Measurements from ENCODE around the gene HES2. TPM values are rescaled to one million over a fixed set of nuclear protein-coding genes. Genes with fewer than 3 reads are reported as not detected.

Gene HES2
- total and polyA plus RNA-seq, 2 experiments from 2014 or later, result 1.6 to 2.1 TPM

GRCh38 chr1:6421266-6421665, 1.5 kb upstream of the HES2 start:
- Histone ChIP-seq H3K27ac (ENCODE audit: low read depth) (no peak overlapping the region), H3K9me2 (ENCODE audit: insufficient read depth) (no peaks in the 10 kb centered on the region), H3K4me2 (no peak overlapping the region), H3K79me2 (replicated peaks; ENCODE audit: insufficient read depth) (no peaks in the 10 kb centered on the region), H3K27me3 (ENCODE audit: insufficient read depth) (peaks cover 100% of the 10 kb centered on the region), H2AFZ (no peak overlapping the region), H4K20me1 (replicated peaks; ENCODE audit: insufficient read depth) (peaks cover 8% of the 10 kb centered on the region; the same call in 1 of the 2 replicates), H3F3A (replicated peaks; ENCODE audit: low read depth) (peaks cover 22% of the 10 kb centered on the region), H3K36me3 (ENCODE audit: insufficient read depth) (no peaks in the 10 kb centered on the region), H3K4me1 (ENCODE audit: insufficient read depth) (peaks cover 7% of the 10 kb centered on the region; the same call in 1 of the 2 replicates), H3K4me3 (no peak overlapping the region)
- no peaks in the 10 kb centered on the region for H3K9me3 Mint-ChIP-seq
- peaks cover 6% of the 10 kb centered on the region; the same call in 2 of the 3 replicates for H3K4me1 Mint-ChIP-seq
- no peak overlapping the region for H3K4me3 Mint-ChIP-seq
- H3K27me3 Mint-ChIP-seq (ENCODE audit: insufficient read depth, low read depth, poor library complexity), result peaks cover 91% of the 10 kb centered on the region
- no peak overlapping the region for H3K27ac Mint-ChIP-seq
- ATAC-seq (no peak), DNase-seq (ENCODE audit: low spot score) (no peak)
- TF ChIP-seq ZNF331 (CRISPR knock-in tag; IDR thresholded peaks at IDR 0.05; ENCODE audit: low read depth) (no peak), CTCF (conservative IDR thresholded peaks at IDR 0.05; ENCODE audit: low read depth in 2 of 2) (no peak), EZH2phosphoT487 (IDR thresholded peaks at IDR 0.05; ENCODE audit: unreplicated experiment) (no peak), ZNF462 (CRISPR knock-in tag; IDR thresholded peaks at IDR 0.05) (no peak), CREB1 (CRISPR knock-in tag; IDR thresholded peaks at IDR 0.05; ENCODE audit: low read depth) (no peak), JUNB (IDR thresholded peaks at IDR 0.05; ENCODE audit: unreplicated experiment) (no peak), ZNF114 (CRISPR knock-in tag; IDR thresholded peaks at IDR 0.05) (no peak)
- no peaks in the 10 kb centered on the region for H3K36me3 Mint-ChIP-seq (ENCODE audit: low read depth)
